Measurements from ENCODE around the gene KRT27.

Gene KRT27

GRCh38 chr17:40821536-40821935, 39.2 kb upstream of the KRT27 start:
- TF ChIP-seq GLIS3 (CRISPR knock-in tag; IDR thresholded peaks at IDR 0.05) (no peak), RARB (CRISPR knock-in tag; IDR thresholded peaks at IDR 0.05) (no peak), ESRRG (CRISPR knock-in tag; IDR thresholded peaks at IDR 0.05) (no peak)
- no peak for ATAC-seq

- no peak for TF ChIP-seq CREB5 (CRISPR knock-in tag; IDR thresholded peaks at IDR 0.05; ENCODE audit: low read depth)
- no peak for TF ChIP-seq TCF4 (CRISPR knock-in tag; IDR thresholded peaks at IDR 0.05; ENCODE audit: borderline replicate concordance)
- TF ChIP-seq ESRRG (CRISPR knock-in tag; IDR thresholded peaks at IDR 0.05), result no peak
- TF ChIP-seq ZC3H10 (CRISPR knock-in tag; IDR thresholded peaks at IDR 0.05), result no peak
- no peak for TF ChIP-seq TSHZ2 (CRISPR knock-in tag; IDR thresholded peaks at IDR 0.05)
- no peak for TF ChIP-seq GLIS3 (CRISPR knock-in tag; IDR thresholded peaks at IDR 0.05)
- TF ChIP-seq SNAI2 (CRISPR knock-in tag; IDR thresholded peaks at IDR 0.05), result no peak
- no peak for TF ChIP-seq CSDC2 (CRISPR knock-in tag; IDR thresholded peaks at IDR 0.05)
- TF ChIP-seq RARB (CRISPR knock-in tag; IDR thresholded peaks at IDR 0.05), result no peak
- no peak for TF ChIP-seq ZNF565 (CRISPR knock-in tag; conservative IDR thresholded peaks at IDR 0.05; ENCODE audit: low read depth)
- no peak for TF ChIP-seq ZNF70 (CRISPR knock-in tag; IDR thresholded peaks at IDR 0.05)
- no peak for TF ChIP-seq ISL1 (CRISPR knock-in tag; IDR thresholded peaks at IDR 0.05)
- no peak for TF ChIP-seq ARNTL (CRISPR knock-in tag; IDR thresholded peaks at IDR 0.05; ENCODE audit: borderline replicate concordance, low read depth)
- TF ChIP-seq POU6F1 (CRISPR knock-in tag; IDR thresholded peaks at IDR 0.05; ENCODE audit: borderline replicate concordance, low read depth), result no peak
- TF ChIP-seq TOX (CRISPR knock-in tag; IDR thresholded peaks at IDR 0.05; ENCODE audit: borderline replicate concordance), result no peak
- TF ChIP-seq PPARA (CRISPR knock-in tag; IDR thresholded peaks at IDR 0.05; ENCODE audit: borderline replicate concordance), result no peak
- ATAC-seq, result no peak
Observed at GRCh38 chr17:40820228-40820838, 38.0 kb upstream of the KRT27 start.

GRCh38 chr17:40819528-40820125, 37.3 kb upstream of the KRT27 start:
- no peak for TF ChIP-seq CSRNP3 (CRISPR knock-in tag; IDR thresholded peaks at IDR 0.05)
- no peak for TF ChIP-seq ARNTL (CRISPR knock-in tag; IDR thresholded peaks at IDR 0.05; ENCODE audit: borderline replicate concordance, low read depth)
- no peak for TF ChIP-seq SNAI2 (CRISPR knock-in tag; IDR thresholded peaks at IDR 0.05)
- no peak for TF ChIP-seq ESRRG (CRISPR knock-in tag; IDR thresholded peaks at IDR 0.05)
- TF ChIP-seq TOX (CRISPR knock-in tag; IDR thresholded peaks at IDR 0.05; ENCODE audit: borderline replicate concordance), result no peak
- TF ChIP-seq POU6F1 (CRISPR knock-in tag; IDR thresholded peaks at IDR 0.05; ENCODE audit: borderline replicate concordance, low read depth), result no peak
- no peak for TF ChIP-seq ZFP3 (CRISPR knock-in tag; IDR thresholded peaks at IDR 0.05)
- no peak for TF ChIP-seq TCF4 (CRISPR knock-in tag; IDR thresholded peaks at IDR 0.05; ENCODE audit: borderline replicate concordance)
- TF ChIP-seq CREB5 (CRISPR knock-in tag; IDR thresholded peaks at IDR 0.05; ENCODE audit: low read depth), result no peak
- no peak for ATAC-seq
